Osteocyte (in vitro differentiated cells): ENCODE data around the gene CIRBP. TPM values are rescaled to one million over a fixed set of nuclear protein-coding genes. Genes with fewer than 3 reads are reported as not detected.
A peak's percentile ranks its signal among the peaks of the same experiment; 100 is the strongest.

Source experiments
- DNase-seq: peaks from one replicate; pipeline ENCODE4 v3.0.0; 2021; ENCODE audit warnings: mixed read lengths; ENCODE audit not compliant: unreplicated experiment; ENCODE audit errors: extremely low spot score
- H3K27ac Mint-ChIP-seq: one replicate; pipeline ENCODE4 v1.8.0; 2021; ENCODE audit warnings: mild to moderate bottlenecking, mixed read lengths; ENCODE audit not compliant: unreplicated experiment
- H3K27me3 Mint-ChIP-seq: one replicate; pipeline ENCODE4 v1.8.0; 2021; ENCODE audit warnings: mixed read lengths; ENCODE audit not compliant: unreplicated experiment
- H3K36me3 Mint-ChIP-seq: one replicate; pipeline ENCODE4 v1.8.0; 2021; ENCODE audit warnings: mixed read lengths; ENCODE audit not compliant: unreplicated experiment
- H3K4me1 Mint-ChIP-seq: one replicate; pipeline ENCODE4 v1.8.0; 2021; ENCODE audit warnings: mixed read lengths; ENCODE audit not compliant: unreplicated experiment
- H3K4me3 Mint-ChIP-seq: one replicate; pipeline ENCODE4 v1.8.0; 2021; ENCODE audit warnings: mild to moderate bottlenecking, moderate library complexity, mixed read lengths; ENCODE audit not compliant: unreplicated experiment
- H3K9me3 Mint-ChIP-seq: one replicate; pipeline ENCODE4 v1.8.0; 2021; ENCODE audit warnings: mixed read lengths; ENCODE audit not compliant: unreplicated experiment
- total RNA-seq: library from RNA; stranded (reverse); gene quantifications from 2 replicates; pipeline ENCODE4 v1.2.1, GENCODE V29; 2021
- TF ChIP-seq, protein P1 (sequence below): fragments of 200-600 bp; sonication (generic); IDR thresholded peaks from 2 replicates; pipeline ENCODE4 v1.5.0; 2021; ENCODE audit warnings: antibody characterized with exemption, mild to moderate bottlenecking, moderate library complexity

Gene CIRBP
- total RNA-seq, 1 donor from 2014 or later: 408 TPM

DNA sequence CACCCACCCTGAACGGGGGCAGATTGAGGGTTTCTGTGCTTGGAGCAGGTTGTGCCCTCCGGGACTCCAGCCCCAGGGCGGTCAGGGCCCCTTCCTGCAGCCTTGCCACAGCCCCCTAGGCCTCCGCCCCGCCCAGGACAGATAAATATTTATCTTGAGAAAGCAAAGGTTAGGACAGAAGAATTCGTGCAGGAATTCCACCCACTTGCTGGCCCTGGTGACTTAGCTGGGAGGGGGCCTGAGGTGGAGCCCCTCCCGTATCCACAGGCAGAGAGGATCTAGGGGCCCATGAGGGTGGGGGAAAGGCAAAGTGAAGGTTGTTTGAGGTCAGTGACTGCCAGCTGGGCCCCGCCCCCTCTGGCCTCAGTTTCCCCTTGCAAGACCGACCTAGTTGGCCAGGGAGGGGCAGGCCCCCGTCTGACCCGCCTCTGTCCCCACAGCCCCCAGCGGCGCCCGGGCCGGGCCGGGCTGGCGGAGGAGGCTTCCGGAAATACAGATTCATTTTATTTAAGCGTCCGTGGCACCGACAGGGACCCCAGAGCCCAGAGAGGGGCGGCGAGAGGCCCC, 15.5 kb upstream of the CIRBP start:
- Mint-ChIP-seq H3K9me3 (no peaks in the 10 kb centered on the region), H3K4me3 (peak overlapping the region; percentile 91), H3K36me3 (peaks cover 31% of the 10 kb centered on the region), H3K27me3 (no peaks in the 10 kb centered on the region), H3K4me1 (peaks cover 46% of the 10 kb centered on the region), H3K27ac (peak overlapping the region; percentile 88)
- TF ChIP-seq, protein P1, sequence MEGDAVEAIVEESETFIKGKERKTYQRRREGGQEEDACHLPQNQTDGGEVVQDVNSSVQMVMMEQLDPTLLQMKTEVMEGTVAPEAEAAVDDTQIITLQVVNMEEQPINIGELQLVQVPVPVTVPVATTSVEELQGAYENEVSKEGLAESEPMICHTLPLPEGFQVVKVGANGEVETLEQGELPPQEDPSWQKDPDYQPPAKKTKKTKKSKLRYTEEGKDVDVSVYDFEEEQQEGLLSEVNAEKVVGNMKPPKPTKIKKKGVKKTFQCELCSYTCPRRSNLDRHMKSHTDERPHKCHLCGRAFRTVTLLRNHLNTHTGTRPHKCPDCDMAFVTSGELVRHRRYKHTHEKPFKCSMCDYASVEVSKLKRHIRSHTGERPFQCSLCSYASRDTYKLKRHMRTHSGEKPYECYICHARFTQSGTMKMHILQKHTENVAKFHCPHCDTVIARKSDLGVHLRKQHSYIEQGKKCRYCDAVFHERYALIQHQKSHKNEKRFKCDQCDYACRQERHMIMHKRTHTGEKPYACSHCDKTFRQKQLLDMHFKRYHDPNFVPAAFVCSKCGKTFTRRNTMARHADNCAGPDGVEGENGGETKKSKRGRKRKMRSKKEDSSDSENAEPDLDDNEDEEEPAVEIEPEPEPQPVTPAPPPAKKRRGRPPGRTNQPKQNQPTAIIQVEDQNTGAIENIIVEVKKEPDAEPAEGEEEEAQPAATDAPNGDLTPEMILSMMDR: no peak
- no peak for DNase-seq

DNA sequence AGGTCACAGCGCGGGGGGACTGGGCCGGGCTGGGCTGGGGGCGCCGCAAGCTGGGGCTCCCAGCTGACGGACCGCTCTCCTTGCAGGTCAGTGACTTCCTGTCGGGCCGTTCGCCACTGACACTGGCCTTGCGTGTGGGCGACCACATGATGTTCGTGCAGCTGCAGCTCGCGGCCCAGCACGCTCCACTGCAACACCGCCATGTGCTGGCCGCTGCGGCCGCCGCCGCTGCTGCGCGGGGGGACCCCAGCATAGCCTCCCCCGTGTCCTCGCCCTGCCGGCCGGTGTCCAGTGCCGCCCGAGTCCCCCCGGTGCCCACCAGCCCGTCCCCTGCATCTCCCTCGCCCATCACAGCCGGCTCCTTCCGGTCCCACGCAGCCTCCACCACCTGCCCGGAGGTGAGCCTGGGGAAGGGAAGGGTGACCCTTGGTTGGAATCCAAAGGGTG, 15.0 kb upstream of the CIRBP start:
- Mint-ChIP-seq H3K9me3 (no peaks in the 10 kb centered on the region), H3K27ac (no peak overlapping the region), H3K4me3 (no peak overlapping the region), H3K4me1 (peaks cover 51% of the 10 kb centered on the region), H3K27me3 (no peaks in the 10 kb centered on the region), H3K36me3 (peaks cover 35% of the 10 kb centered on the region)
- DNase-seq: no peak
- TF ChIP-seq, protein P1: no peak

DNA sequence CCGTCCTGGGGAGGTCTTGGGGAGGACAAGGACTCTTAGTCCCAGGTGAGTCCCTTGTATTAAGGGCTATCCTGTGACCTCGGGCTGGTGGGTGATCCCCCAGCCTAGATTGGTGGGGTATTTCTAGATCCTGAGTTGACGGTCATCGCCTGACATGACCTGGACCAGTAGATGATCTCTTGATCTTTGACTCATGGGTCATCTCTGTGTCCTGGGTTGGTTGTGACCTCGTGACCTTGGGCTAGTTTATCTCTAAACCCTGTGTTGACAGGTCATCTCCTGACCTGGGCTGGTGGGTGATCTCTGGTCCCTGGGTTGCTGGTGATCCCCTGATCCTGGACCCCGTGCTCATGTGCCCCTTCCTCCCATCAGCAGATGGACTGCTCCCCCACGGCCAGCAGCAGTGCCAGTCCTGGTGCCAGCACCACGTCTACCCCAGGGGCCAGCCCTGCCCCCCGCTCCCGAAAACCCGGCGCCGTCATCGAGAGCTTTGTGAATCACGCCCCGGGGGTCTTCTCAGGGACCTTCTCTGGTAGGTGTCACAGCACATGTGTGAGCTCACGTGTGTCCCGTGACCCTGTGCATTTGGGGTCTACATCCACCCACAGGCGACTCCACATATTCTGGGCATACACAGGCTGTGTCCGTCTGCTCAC, 14.5 kb upstream of the CIRBP start:
- Mint-ChIP-seq H3K4me1 (peaks cover 55% of the 10 kb centered on the region), H3K9me3 (no peaks in the 10 kb centered on the region), H3K27me3 (no peaks in the 10 kb centered on the region), H3K27ac (peak overlapping the region; percentile 65), H3K36me3 (peaks cover 35% of the 10 kb centered on the region), H3K4me3 (peak overlapping the region; percentile 29)
- DNase-seq: no peak
- TF ChIP-seq, protein P1: no peak

DNA sequence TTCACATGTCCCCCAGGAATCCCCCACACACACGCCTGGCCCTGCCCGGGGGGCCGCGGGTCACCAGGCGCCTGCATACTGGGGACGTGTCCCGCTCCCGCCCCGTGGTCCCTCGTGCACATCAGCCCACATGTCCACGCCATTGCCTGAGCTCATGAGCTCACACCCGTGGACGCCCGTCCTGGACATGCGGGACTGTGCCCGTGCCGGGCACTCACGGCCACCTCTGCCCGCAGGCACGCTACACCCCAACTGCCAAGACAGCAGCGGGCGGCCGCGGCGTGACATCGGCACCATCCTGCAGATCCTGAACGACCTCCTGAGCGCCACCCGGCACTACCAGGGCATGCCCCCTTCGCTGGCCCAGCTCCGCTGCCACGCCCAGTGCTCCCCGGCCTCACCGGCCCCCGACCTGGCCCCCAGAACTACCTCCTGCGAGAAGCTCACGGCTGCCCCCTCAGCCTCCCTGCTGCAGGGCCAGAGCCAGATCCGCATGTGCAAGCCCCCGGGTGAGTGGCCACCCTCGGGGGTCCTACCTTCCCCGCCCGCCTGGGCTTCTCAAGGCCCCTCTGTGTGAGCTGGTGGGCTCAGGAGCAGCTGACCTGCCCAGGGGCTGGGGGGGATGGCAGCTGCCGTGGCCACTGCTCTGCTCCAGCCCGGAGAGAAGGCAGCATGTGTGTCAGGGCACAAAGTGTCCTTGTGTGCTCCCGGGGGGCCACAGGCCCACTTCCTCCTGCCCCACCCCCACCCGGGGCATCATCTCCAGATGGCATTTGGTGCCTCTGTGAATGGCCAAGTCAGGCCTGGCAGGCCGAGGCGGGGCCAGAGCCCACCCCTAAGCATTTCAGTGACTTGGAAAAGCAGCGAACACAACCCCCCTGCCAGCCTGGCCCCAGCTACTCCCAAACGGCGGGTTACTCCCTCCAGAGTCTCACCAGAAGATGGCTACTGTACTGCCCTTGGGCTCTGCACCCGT, 13.7 kb upstream of the CIRBP start:
- peaks cover 35% of the 10 kb centered on the region for H3K36me3 Mint-ChIP-seq
- DNase-seq: no peak
- TF ChIP-seq, protein P1: no peak
- no peaks in the 10 kb centered on the region for H3K9me3 Mint-ChIP-seq
- no peaks in the 10 kb centered on the region for H3K27me3 Mint-ChIP-seq
- peak overlapping the region; percentile 29 for H3K4me3 Mint-ChIP-seq
- peaks cover 60% of the 10 kb centered on the region for H3K4me1 Mint-ChIP-seq
- H3K27ac Mint-ChIP-seq: peak overlapping the region; percentile 65
